ENCODE measurements around the gene TTLL12.

The TTLL12 gene

GRCh38 chr22:43171019-43171491, 15.9 kb downstream of the TTLL12 start:
- no peak for DNase-seq

GRCh38 chr22:43170131-43170480, 16.8 kb downstream of the TTLL12 start:
- no peak for DNase-seq

GRCh38 chr22:43169310-43170130, 17.4 kb downstream of the TTLL12 start:
- no peak for DNase-seq

GRCh38 chr22:43168471-43169309, 18.2 kb downstream of the TTLL12 start:
- no peak for DNase-seq

GRCh38 chr22:43167001-43167589, 19.8 kb downstream of the TTLL12 start:
- DNase-seq: no peak

GRCh38 chr22:43166132-43166930, 20.6 kb downstream of the TTLL12 start:
- DNase-seq: no peak

- no peak for DNase-seq
Observed at GRCh38 chr22:43164636-43165035, 22.3 kb downstream of the TTLL12 start.

- no peak for DNase-seq
Observed at GRCh38 chr22:43163241-43163795, 23.6 kb downstream of the TTLL12 start.

GRCh38 chr22:43162412-43163150, 24.4 kb downstream of the TTLL12 start:
- no peak for DNase-seq

GRCh38 chr22:43160497-43161126, 26.3 kb downstream of the TTLL12 start:
- no peak for DNase-seq

- DNase-seq: no peak
Observed at GRCh38 chr22:43159484-43160178, 27.3 kb downstream of the TTLL12 start.

- DNase-seq: no peak
Observed at GRCh38 chr22:43158778-43159483, 28.0 kb downstream of the TTLL12 start.

- DNase-seq: no peak
Observed at GRCh38 chr22:43157874-43158546, 28.9 kb downstream of the TTLL12 start.

- no peak for DNase-seq
Observed at GRCh38 chr22:43156413-43156812, 30.5 kb downstream of the TTLL12 start.

GRCh38 chr22:43155789-43156188, 31.1 kb downstream of the TTLL12 start:
- no peak for DNase-seq

GRCh38 chr22:43154887-43155536, 31.9 kb downstream of the TTLL12 start:
- no peak for DNase-seq

- DNase-seq: no peak
Observed at GRCh38 chr22:43153899-43154298, 33.0 kb downstream of the TTLL12 start.

GRCh38 chr22:43152357-43153071, 34.4 kb downstream of the TTLL12 start:
- DNase-seq: peak; percentile 49
